Parathyroid adenoma (tissue), 2 donors: ENCODE data around the gene LZTS2.

Source experiments
- H2AFZ ChIP-seq: fragments of 300-600 bp; sonication (generic); one replicate; pipeline ENCODE4 v1.7.0; 2017; ENCODE audit warnings: antibody characterized with exemption, mild to moderate bottlenecking
- H3K27ac ChIP-seq: fragments of 300-600 bp; sonication (generic); one replicate; pipeline ENCODE4 v1.7.0; 2017
- H3K27me3 ChIP-seq: fragments of 300-600 bp; sonication (generic); one replicate; pipeline ENCODE4 v1.7.0; 2017; ENCODE audit warnings: low read length; ENCODE audit not compliant: control insufficient read depth, insufficient read depth
- H3K36me3 ChIP-seq: fragments of 300-600 bp; sonication (generic); one replicate; pipeline ENCODE4 v1.7.0; 2017; ENCODE audit warnings: low read length; ENCODE audit not compliant: control insufficient read depth, insufficient read depth
- H3K4me1 ChIP-seq: fragments of 300-600 bp; sonication (generic); one replicate; pipeline ENCODE4 v1.7.0; 2017; ENCODE audit warnings: control low read depth
- H3K4me2 ChIP-seq: fragments of 300-600 bp; sonication (generic); one replicate; pipeline ENCODE4 v1.7.0; 2017; ENCODE audit warnings: low read length
- H3K4me3 ChIP-seq: fragments of 300-600 bp; sonication (generic); one replicate; pipeline ENCODE4 v1.7.0; 2017; ENCODE audit warnings: low read depth, low read length
- H3K79me2 ChIP-seq: fragments of 300-600 bp; sonication (generic); one replicate; pipeline ENCODE4 v1.7.0; 2017; ENCODE audit warnings: control low read depth
- H3K9ac ChIP-seq: fragments of 300-600 bp; sonication (generic); one replicate; pipeline ENCODE4 v1.7.0; 2017; ENCODE audit warnings: mild to moderate bottlenecking
- H3K9me3 ChIP-seq: fragments of 300-600 bp; sonication (generic); one replicate; pipeline ENCODE4 v1.7.0; 2017; ENCODE audit warnings: low read length; ENCODE audit not compliant: control insufficient read depth
- CTCF ChIP-seq: fragments of 300-600 bp; sonication (generic); IDR thresholded peaks from one replicate; pipeline ENCODE4 v1.7.0; 2017; ENCODE audit warnings: antibody characterized with exemption, mild to moderate bottlenecking
- donor health status: primary hyperparathyroidism.

LZTS2 gene

GRCh38 chr10:101029520-101030295, 30.1 kb downstream of the LZTS2 start:
- H3K79me2 ChIP-seq: no peaks in the 10 kb centered on the region
- no peaks in the 10 kb centered on the region for H3K27me3 ChIP-seq
- peak overlapping the region; percentile 89 for H3K27ac ChIP-seq
- peaks cover 31% of the 10 kb centered on the region for H3K4me1 ChIP-seq
- H3K36me3 ChIP-seq: no peaks in the 10 kb centered on the region
- H2AFZ ChIP-seq: peak overlapping the region; percentile 25
- H3K4me3 ChIP-seq: no peak overlapping the region
- H3K4me2 ChIP-seq: no peak overlapping the region
- H3K9me3 ChIP-seq: no peaks in the 10 kb centered on the region
- no peak for TF ChIP-seq CTCF
- no peak overlapping the region for H3K9ac ChIP-seq

GRCh38 chr10:101030496-101031127, 31.0 kb downstream of the LZTS2 start:
- no peaks in the 10 kb centered on the region for H3K36me3 ChIP-seq
- no peak overlapping the region for H3K9ac ChIP-seq
- H3K27ac ChIP-seq: peak overlapping the region; percentile 89
- peak overlapping the region; percentile 89 for H3K4me3 ChIP-seq
- peak overlapping the region; percentile 87 for H2AFZ ChIP-seq
- no peak for TF ChIP-seq CTCF
- H3K27me3 ChIP-seq: no peaks in the 10 kb centered on the region
- H3K4me1 ChIP-seq: peaks cover 31% of the 10 kb centered on the region
- no peaks in the 10 kb centered on the region for H3K9me3 ChIP-seq
- peak overlapping the region; percentile 100 for H3K4me2 ChIP-seq
- no peaks in the 10 kb centered on the region for H3K79me2 ChIP-seq

- Histone ChIP-seq H3K4me3 (peak within 1 kb of the TSS; percentile 89), H3K4me2 (peak within 1 kb of the TSS; percentile 100), H3K27ac (peak within 1 kb of the TSS; percentile 89), H3K79me2 (no peaks in the 10 kb centered on the region), H2AFZ (peak within 1 kb of the TSS; percentile 87), H3K9ac (no peak within 1 kb of the TSS), H3K36me3 (no peaks in the 10 kb centered on the region), H3K9me3 (no peaks in the 10 kb centered on the region), H3K4me1 (peaks cover 31% of the 10 kb centered on the region), H3K27me3 (no peaks in the 10 kb centered on the region)
- TF ChIP-seq CTCF: no peak
Observed at GRCh38 chr10:101031128-101031795, 31.7 kb downstream of the LZTS2 start, which contains the start of the genes PDZD7 and SFXN3. Gene PDZD7, minus strand, starts transcription at chr10:101031129. Its CDS starts 910 bp downstream, at chr10:101030219. Gene SFXN3, plus strand, starts transcription at chr10:101031234. Its CDS starts 3,461 bp downstream, at chr10:101034695.

GRCh38 chr10:101031796-101032636, 32.4 kb downstream of the LZTS2 start:
- TF ChIP-seq CTCF: no peak
- H3K9ac ChIP-seq: no peak overlapping the region
- peak overlapping the region; percentile 89 for H3K27ac ChIP-seq
- peaks cover 31% of the 10 kb centered on the region for H3K4me1 ChIP-seq
- peak overlapping the region; percentile 89 for H3K4me3 ChIP-seq
- H3K9me3 ChIP-seq: no peaks in the 10 kb centered on the region
- H3K36me3 ChIP-seq: no peaks in the 10 kb centered on the region
- H3K27me3 ChIP-seq: no peaks in the 10 kb centered on the region
- peak overlapping the region; percentile 100 for H3K4me2 ChIP-seq
- H2AFZ ChIP-seq: peak overlapping the region; percentile 87
- H3K79me2 ChIP-seq: no peaks in the 10 kb centered on the region
